Endothelial cell of umbilical vein (primary cell): ENCODE measurements around the gene LTN1. TPM values are rescaled to one million over a fixed set of nuclear protein-coding genes. Genes with fewer than 3 reads are reported as not detected.

ENCODE experiments used
- BruUV-seq: library from RNA; stranded (reverse); fragments of 400-500 nt; replicated peaks from 2 replicates; lab custom pipeline; 2021; lab: Mats Ljungman, UMichigan
- CTCF ChIA-PET: fragments of 300-600, 350-600 bp; sonication (Branson Sonifier 250); formaldehyde crosslinking; loops from one replicate; lab custom pipeline; 2021; ENCODE audit warnings: antibody characterized with exemption, inconsistent platforms; lab: Charles Lee
- POLR2A ChIA-PET: fragments of 300-600, 350-600 bp; sonication (Branson Sonifier 250); formaldehyde crosslinking; loops from one replicate; lab custom pipeline; 2021; ENCODE audit warnings: antibody characterized with exemption, inconsistent platforms; lab: Charles Lee
- DNase-seq: peaks from one replicate; pipeline ENCODE4 v3.0.0-alpha.2; 2011; ENCODE audit warnings: low read depth, low spot score
- FAIRE-seq: peaks from 2 replicates; lab custom pipeline; 2011; peaks lifted over from hg19 to GRCh38; lab: Jason Lieb, UNC
- H2AFZ ChIP-seq: 2 replicates; pipeline ENCODE4 v1.6.0; 2012; ENCODE audit warnings: low read depth, low read length, control low read depth, inconsistent platforms
- H3K27ac ChIP-seq: 2 replicates; pipeline ENCODE4 v1.5.1; 2011; ENCODE audit warnings: low read depth, mild to moderate bottlenecking, control low read depth, low read length, moderate library complexity; ENCODE audit not compliant: insufficient read depth
- H3K27me3 ChIP-seq, 2 experiments: 2 replicates each; pipeline versions ENCODE4 v1.6.0 to v1.6.1; 2011; ENCODE audit warnings: low read length in 2 of 2, mixed read lengths in 1 of 2; ENCODE audit not compliant: control insufficient read depth in 2 of 2, insufficient read depth in 2 of 2
- H3K36me3 ChIP-seq, 2 experiments: 2 replicates in 1 of 2; 3 replicates in 1 of 2; pipeline ENCODE4 v1.5.1; 2011; ENCODE audit warnings: low read length in 2 of 2, mild to moderate bottlenecking in 1 of 2, moderate library complexity in 1 of 2; ENCODE audit not compliant: control insufficient read depth in 2 of 2, insufficient read depth in 2 of 2; ENCODE audit errors: extremely low read depth in 1 of 2
- H3K4me1 ChIP-seq: 3 replicates; pipeline ENCODE4 v1.5.1; 2011; ENCODE audit warnings: mild to moderate bottlenecking, low read length; ENCODE audit not compliant: control insufficient read depth, insufficient read depth; ENCODE audit errors: extremely low read depth
- H3K4me2 ChIP-seq: 2 replicates; pipeline ENCODE4 v1.6.1; 2011; ENCODE audit warnings: low read length, control low read depth, mixed read lengths; ENCODE audit not compliant: insufficient read depth
- H3K4me3 ChIP-seq, 3 experiments: fragments of 200-600 bp in 1 of 3; sonication (generic), shearing (Covaris generic) in 1 of 3; replicated peaks in 1 of 3; 2 replicates each; pipeline ENCODE4 v1.5.1; 2011 to 2016; ENCODE audit warnings: control low read depth in 3 of 3, low read length in 3 of 3, mild to moderate bottlenecking in 2 of 3, inconsistent platforms in 1 of 3, low read depth in 1 of 3, moderate library complexity in 1 of 3; ENCODE audit not compliant: insufficient read depth in 1 of 3
- H3K79me2 ChIP-seq: 2 replicates; pipeline ENCODE4 v1.6.0; 2012; ENCODE audit warnings: low read length, inconsistent platforms; ENCODE audit not compliant: control insufficient read depth, insufficient read depth
- H3K9ac ChIP-seq: replicated peaks from 2 replicates; pipeline ENCODE3; 2011; ENCODE audit warnings: low read length, control low read depth; ENCODE audit not compliant: insufficient read depth; ENCODE audit errors: extremely low read depth
- H3K9me1 ChIP-seq: replicated peaks from 3 replicates; pipeline ENCODE4 v1.6.0; 2011; ENCODE audit warnings: mild to moderate bottlenecking, low read length; ENCODE audit not compliant: control insufficient read depth, insufficient read depth; ENCODE audit errors: extremely low read depth
- H3K9me3 ChIP-seq: replicated peaks from 2 replicates; pipeline ENCODE4 v1.5.1; 2012; ENCODE audit warnings: low read length, inconsistent platforms; ENCODE audit not compliant: control insufficient read depth, insufficient read depth
- H4K20me1 ChIP-seq: replicated peaks from 2 replicates; pipeline ENCODE3; 2011; ENCODE audit warnings: mild to moderate bottlenecking, low read length; ENCODE audit not compliant: control insufficient read depth, insufficient read depth; ENCODE audit errors: extremely low read depth
- CTCF ChIP-seq, 2 donors: IDR thresholded peaks; 1 replicate in 1 of 2; 2 replicates in 1 of 2; pipeline ENCODE4 v1.5.1; 2011; ENCODE audit warnings: low read length in 2 of 2, mild to moderate bottlenecking in 2 of 2, moderate library complexity in 2 of 2, control low read depth in 1 of 2, inconsistent platforms in 1 of 2, low read depth in 1 of 2; ENCODE audit not compliant: insufficient read depth in 1 of 2; ENCODE audit errors: extremely low read depth in 1 of 2
- EZH2 ChIP-seq: IDR thresholded peaks from 2 replicates; pipeline ENCODE4 v1.6.1; 2012; ENCODE audit warnings: borderline replicate concordance, low read depth, mild to moderate bottlenecking, moderate library complexity, low read length, inconsistent platforms; ENCODE audit not compliant: severe bottlenecking
- FOS ChIP-seq: IDR thresholded peaks from 2 replicates; pipeline ENCODE4 v1.6.1; 2011; ENCODE audit warnings: mild to moderate bottlenecking, low read length, moderate library complexity, borderline replicate concordance; ENCODE audit not compliant: insufficient read depth
- GATA2 ChIP-seq: IDR thresholded peaks from 2 replicates; pipeline ENCODE4 v1.7.0; 2011; ENCODE audit warnings: low read depth, mild to moderate bottlenecking, moderate library complexity, mixed read lengths, low read length; ENCODE audit not compliant: insufficient read length, insufficient read depth
- JUN ChIP-seq: IDR thresholded peaks from 2 replicates; pipeline ENCODE4 v1.6.1; 2011; ENCODE audit warnings: borderline replicate concordance, low read depth; ENCODE audit not compliant: insufficient read length, insufficient read depth
- MAX ChIP-seq: IDR thresholded peaks from 2 replicates; pipeline ENCODE4 v1.6.1; 2011; ENCODE audit not compliant: insufficient read depth, insufficient read length
- MYC ChIP-seq: IDR thresholded peaks from one replicate; pipeline ENCODE4 v1.6.1; 2011; ENCODE audit warnings: mild to moderate bottlenecking, low read depth, low read length
- POLR2A ChIP-seq: IDR thresholded peaks from 2 replicates; pipeline ENCODE4 v1.6.1; 2012; ENCODE audit warnings: low read depth, mild to moderate bottlenecking, control low read depth, low read length
- POLR2AphosphoS5 ChIP-seq: IDR thresholded peaks from 2 replicates; pipeline ENCODE4 v1.6.1; 2012; ENCODE audit warnings: low read depth, mild to moderate bottlenecking, control low read depth, low read length, moderate library complexity; ENCODE audit not compliant: insufficient read depth
- dilution Hi-C: fragments of 300-500 bp; cut with MboI; formaldehyde crosslinking; loops from one replicate; pipeline ENCODE4 v1.15.0; 2019; ENCODE audit warnings: low sequenced_read_pairs; ENCODE audit not compliant: extremely low pct_ligation_motif_present
- intact Hi-C: fragments of 100-400 bp; cut with micrococcal nuclease; formaldehyde crosslinking; loops from one replicate; pipeline ENCODE4 v1.10.0; 2022
- polyA plus RNA-seq, 4 experiments: library from polyadenylated mRNA; depleted of rRNA in 3 of 4; stranded (reverse) in 3 of 4; unstranded in 1 of 4; fragments of >200 nt; gene quantifications; 2 replicates each; pipeline versions ENCODE4 v1.2.1 to v1.2.3, GENCODE V29; 2011 to 2012; ENCODE audit warnings: missing spikeins in 1 of 4
- total RNA-seq: library from RNA; stranded (reverse); gene quantifications from 2 replicates; pipeline ENCODE4 v1.2.3, GENCODE V29; 2021

Gene LTN1
- total and polyA plus RNA-seq, 2 donors (not counting 3 experiments of a cell fraction or from before 2014, with no cell fraction given): 3.8 to 23.0 TPM

GRCh38 chr21:28963831-28964230, 28.8 kb downstream of the LTN1 start:
- POLR2A ChIA-PET: no interaction called here
- FAIRE-seq: no peak
- intact Hi-C loops: no loop called here

More at GRCh38 chr21:28963831-28964230, 28.8 kb downstream of the LTN1 start:
- DNase-seq: no peak
- BruUV-seq: no TSS peak
- CTCF ChIA-PET: no interaction called here
- Histone ChIP-seq H3K27me3 (no peaks in the 10 kb centered on the region), H3K27ac (no peak overlapping the region), H3K9me1 (no peaks in the 10 kb centered on the region), H3K9ac (no peak overlapping the region), H3K36me3 (peaks cover 11 to 16% of the 10 kb centered on the region in 2 experiments), H3K4me2 (no peak overlapping the region), H4K20me1 (no peaks in the 10 kb centered on the region), H3K4me1 (peaks cover 9% of the 10 kb centered on the region), H3K4me3 (no peak overlapping the region), H3K9me3 (no peaks in the 10 kb centered on the region), H3K79me2 (no peaks in the 10 kb centered on the region), H2AFZ (no peak overlapping the region)
- dilution Hi-C loops: no loop called here
- no peak for TF ChIP-seq EZH2
- TF ChIP-seq MYC: no peak
- no peak for TF ChIP-seq POLR2AphosphoS5
- no peak for TF ChIP-seq JUN
- TF ChIP-seq CTCF (IDR thresholded peaks at IDR 0.05; ENCODE audit: extremely low read depth in 1 of 2, insufficient read depth in 1 of 2, low read depth in 1 of 2, low read length in 2 of 2): no peak
- no peak for TF ChIP-seq GATA2
- no peak for TF ChIP-seq POLR2A
- no peak for TF ChIP-seq FOS
- TF ChIP-seq MAX: no peak
